HEK293T (cell line): ENCODE data around the gene USP6.

Source experiments
- CTCF ChIA-PET: fragments of 350-600 bp; formaldehyde crosslinking; extraction: SDS; loops from one replicate; lab custom pipeline; 2021; ENCODE audit warnings: antibody characterized with exemption, inconsistent platforms; lab: Yijun Ruan, JAX
- POLR2A ChIA-PET: fragments of 350-600 bp; formaldehyde crosslinking; extraction: SDS; loops from one replicate; lab custom pipeline; 2020; ENCODE audit warnings: antibody characterized with exemption, inconsistent platforms; lab: Yijun Ruan, JAX
- DNase-seq: peaks from one replicate; pipeline ENCODE4 v3.0.0; 2012; ENCODE audit warnings: mixed read lengths; ENCODE audit errors: extremely low spot score
- ARNT ChIP-seq: fragments of 450-650 bp; IDR thresholded peaks from 2 replicates; pipeline ENCODE4 v1.6.1; 2017; ENCODE audit warnings: mild to moderate bottlenecking
- BHLHE40 ChIP-seq: fragments of 450-650 bp; IDR thresholded peaks from 2 replicates; pipeline ENCODE4 v1.6.1; 2016; ENCODE audit warnings: mild to moderate bottlenecking, moderate library complexity, borderline replicate concordance
- CTBP1 ChIP-seq: fragments of 450-650 bp; IDR thresholded peaks from 2 replicates; pipeline ENCODE4 v1.6.1; 2016; ENCODE audit warnings: borderline replicate concordance
- ELF4 ChIP-seq: fragments of 450-650 bp; IDR thresholded peaks from 2 replicates; pipeline ENCODE4 v1.6.1; 2017; ENCODE audit warnings: antibody characterized with exemption
- FOXA1 ChIP-seq: fragments of 450-650 bp; IDR thresholded peaks from 2 replicates; pipeline ENCODE4 v1.6.1; 2016; ENCODE audit warnings: mild to moderate bottlenecking
- FOXK2 ChIP-seq: fragments of 450-650 bp; IDR thresholded peaks from 2 replicates; pipeline ENCODE4 v1.6.1; 2016; ENCODE audit warnings: mild to moderate bottlenecking
- FOXM1 ChIP-seq: fragments of 450-650 bp; IDR thresholded peaks from 2 replicates; pipeline ENCODE4 v1.6.1; 2017; ENCODE audit warnings: mild to moderate bottlenecking, borderline replicate concordance
- HDGF ChIP-seq: fragments of 450-650 bp; IDR thresholded peaks from 2 replicates; pipeline ENCODE4 v1.6.1; 2017; ENCODE audit warnings: antibody characterized with exemption, borderline replicate concordance
- L3MBTL2 ChIP-seq: fragments of 450-650 bp; conservative IDR thresholded peaks from 2 replicates; pipeline ENCODE4 v1.6.1; 2016; ENCODE audit warnings: mild to moderate bottlenecking
- LEF1 ChIP-seq: fragments of 450-650 bp; IDR thresholded peaks from 2 replicates; pipeline ENCODE4 v1.6.1; 2017; ENCODE audit warnings: mild to moderate bottlenecking, borderline replicate concordance
- NFRKB ChIP-seq: fragments of 450-650 bp; IDR thresholded peaks from 2 replicates; pipeline ENCODE4 v1.6.1; 2016; ENCODE audit warnings: mild to moderate bottlenecking, moderate library complexity
- PKNOX1 ChIP-seq: fragments of 450-650 bp; IDR thresholded peaks from 2 replicates; pipeline ENCODE4 v1.6.1; 2016
- SP1 ChIP-seq: fragments of 450-650 bp; IDR thresholded peaks from 2 replicates; pipeline ENCODE4 v1.6.1; 2017
- SUZ12 ChIP-seq: fragments of 450-650 bp; IDR thresholded peaks from 2 replicates; pipeline ENCODE4 v1.6.1; 2016; ENCODE audit warnings: mild to moderate bottlenecking
- TARDBP ChIP-seq: fragments of 450-650 bp; IDR thresholded peaks from 2 replicates; pipeline ENCODE4 v1.6.1; 2016
- ZNF384 ChIP-seq: fragments of 450-650 bp; IDR thresholded peaks from 2 replicates; pipeline ENCODE4 v1.6.1; 2016

USP6 gene

GRCh38 chr17:5184288-5184687 lies 68.5 kb downstream of the USP6 start:
- ChIA-PET CTCF (no interaction called here), POLR2A (no interaction called here)
- no peak for DNase-seq
- no peak for TF ChIP-seq TARDBP
- no peak for TF ChIP-seq FOXM1
- TF ChIP-seq ELF4, result no peak
- no peak for TF ChIP-seq CTBP1
- no peak for TF ChIP-seq ARNT
- no peak for TF ChIP-seq FOXK2
- TF ChIP-seq LEF1, result no peak
- TF ChIP-seq SP1, result no peak

- peak; percentile 98 for DNase-seq
- ChIA-PET CTCF (interaction anchor here (0.6 to 0.8 kb wide), 2 partner anchors 155 to 183 kb away, joined by 3 read pairs; no protein-coding TSS in a partner anchor), POLR2A (interaction anchor here (0.6 to 1.4 kb wide), 4 partner anchors 9 to 275 kb away, joined by 3 read pairs; no protein-coding TSS in a partner anchor)
- TF ChIP-seq PKNOX1, result no peak
- 0 out of 2 replicates have a peak, but pooled peaks have one; percentile 47 for TF ChIP-seq FOXM1
- TF ChIP-seq ELF4, result peak; percentile 58; the same call in 1 of the 2 replicates
- peak; percentile 67 for TF ChIP-seq L3MBTL2
Observed at GRCh38 chr17:5191541-5192417, 75.9 kb downstream of the USP6 start, which contains the start of gene ZNF594. TSS of gene ZNF594 (minus strand) at chr17:5191868. CDS start at chr17:5184256, 7,612 bp downstream.

GRCh38 chr17:5194346-5194745 lies 78.5 kb downstream of the USP6 start:
- POLR2A ChIA-PET, result no interaction called here

GRCh38 chr17:5198472-5198871 lies 82.6 kb downstream of the USP6 start:
- ChIA-PET POLR2A (no interaction called here), CTCF (interaction anchor here (0.6 to 0.7 kb wide), 2 partner anchors 83 to 673 kb away, joined by 3 read pairs; partner anchors contain the start of gene RABEP1)
- DNase-seq, result no peak
- TF ChIP-seq SP1 (no peak), BHLHE40 (no peak), HDGF (no peak), ZNF384 (no peak), NFRKB (no peak), LEF1 (no peak), TARDBP (no peak), FOXM1 (no peak), ARNT (no peak), ELF4 (no peak), CTBP1 (no peak), FOXA1 (no peak), PKNOX1 (no peak), L3MBTL2 (no peak), SUZ12 (no peak), FOXK2 (no peak)

More at GRCh38 chr17:5194346-5194745, 78.5 kb downstream of the USP6 start:
- DNase-seq, result no peak
- CTCF ChIA-PET, result no interaction called here
- TF ChIP-seq L3MBTL2, result no peak
- TF ChIP-seq TARDBP, result no peak
- TF ChIP-seq BHLHE40, result no peak
- no peak for TF ChIP-seq FOXA1
- no peak for TF ChIP-seq ZNF384
- no peak for TF ChIP-seq PKNOX1
- no peak for TF ChIP-seq FOXM1
- TF ChIP-seq ARNT, result no peak
- TF ChIP-seq LEF1, result no peak
- no peak for TF ChIP-seq CTBP1
- TF ChIP-seq SUZ12, result no peak
- no peak for TF ChIP-seq NFRKB
- no peak for TF ChIP-seq HDGF
- TF ChIP-seq ELF4, result no peak

- ChIA-PET POLR2A (no interaction called here), CTCF (no interaction called here)
- no peak for TF ChIP-seq HDGF
- TF ChIP-seq NFRKB, result no peak
- no peak for TF ChIP-seq FOXM1
- TF ChIP-seq FOXA1, result no peak
- no peak for TF ChIP-seq ARNT
- no peak for TF ChIP-seq L3MBTL2
- TF ChIP-seq SP1, result no peak
- TF ChIP-seq ELF4, result no peak
- DNase-seq, result no peak
Observed at GRCh38 chr17:5200360-5200759, 84.5 kb downstream of the USP6 start.

- CTCF ChIA-PET, result no interaction called here
Observed at GRCh38 chr17:5201011-5201410, 85.2 kb downstream of the USP6 start.

More at GRCh38 chr17:5201011-5201410, 85.2 kb downstream of the USP6 start:
- TF ChIP-seq FOXM1 (no peak), ARNT (no peak), FOXK2 (no peak), PKNOX1 (no peak), SP1 (no peak), LEF1 (no peak), ZNF384 (no peak), FOXA1 (no peak), BHLHE40 (no peak), NFRKB (no peak), HDGF (no peak), ELF4 (no peak), TARDBP (no peak), L3MBTL2 (no peak), CTBP1 (no peak), SUZ12 (no peak)
- POLR2A ChIA-PET, result no interaction called here
- no peak for DNase-seq
